AG04449 (cell line): ENCODE results near the gene ECE2.

Source experiments
- CTCF ChIA-PET: fragments of 350-600 bp; formaldehyde crosslinking; extraction: SDS; loops from one replicate; lab custom pipeline; 2021; ENCODE audit warnings: antibody characterized with exemption; lab: Yijun Ruan, JAX
- POLR2A ChIA-PET: fragments of 400-600, 350-600 bp; formaldehyde crosslinking; extraction: SDS; loops from one replicate; lab custom pipeline; 2020; ENCODE audit warnings: antibody characterized with exemption, inconsistent platforms; lab: Yijun Ruan, JAX
- DNase-seq: peaks from one replicate; pipeline ENCODE4 v3.0.0-alpha.2; 2010; ENCODE audit warnings: low read depth, low spot score
- H3K4me3 ChIP-seq: 2 replicates; pipeline ENCODE4 v1.5.1; 2011; ENCODE audit warnings: low read depth, mild to moderate bottlenecking, control low read depth, low read length
- TF ChIP-seq, protein P1 (sequence below): IDR thresholded peaks from one replicate; pipeline ENCODE4 v1.5.1; 2011; ENCODE audit warnings: mild to moderate bottlenecking, moderate library complexity, low read length, control low read depth, inconsistent platforms; ENCODE audit not compliant: insufficient read depth; ENCODE audit errors: missing control alignments

The ECE2 gene

DNA sequence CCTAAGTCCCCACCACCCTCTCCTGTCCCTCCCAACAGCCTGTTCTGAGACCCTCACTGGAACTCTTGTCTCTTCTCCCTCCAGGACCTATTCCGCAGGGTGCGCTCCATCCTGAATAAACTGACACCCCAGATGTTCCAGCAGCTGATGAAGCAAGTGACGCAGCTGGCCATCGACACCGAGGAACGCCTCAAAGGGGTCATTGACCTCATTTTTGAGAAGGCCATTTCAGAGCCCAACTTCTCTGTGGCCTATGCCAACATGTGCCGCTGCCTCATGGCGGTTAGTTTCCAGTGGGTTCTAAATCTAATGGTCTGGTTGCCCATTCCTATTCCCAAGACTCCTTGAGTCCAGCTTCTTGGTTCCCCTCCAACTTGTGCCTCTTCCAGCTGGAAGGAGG lies 47.9 kb downstream of the ECE2 start:
- CTCF ChIA-PET: no interaction called here
- POLR2A ChIA-PET: interaction anchor here (1.1 kb wide), 1 partner anchor 12 kb away, joined by 3 read pairs; no protein-coding TSS in a partner anchor
- TF ChIP-seq, protein P1, sequence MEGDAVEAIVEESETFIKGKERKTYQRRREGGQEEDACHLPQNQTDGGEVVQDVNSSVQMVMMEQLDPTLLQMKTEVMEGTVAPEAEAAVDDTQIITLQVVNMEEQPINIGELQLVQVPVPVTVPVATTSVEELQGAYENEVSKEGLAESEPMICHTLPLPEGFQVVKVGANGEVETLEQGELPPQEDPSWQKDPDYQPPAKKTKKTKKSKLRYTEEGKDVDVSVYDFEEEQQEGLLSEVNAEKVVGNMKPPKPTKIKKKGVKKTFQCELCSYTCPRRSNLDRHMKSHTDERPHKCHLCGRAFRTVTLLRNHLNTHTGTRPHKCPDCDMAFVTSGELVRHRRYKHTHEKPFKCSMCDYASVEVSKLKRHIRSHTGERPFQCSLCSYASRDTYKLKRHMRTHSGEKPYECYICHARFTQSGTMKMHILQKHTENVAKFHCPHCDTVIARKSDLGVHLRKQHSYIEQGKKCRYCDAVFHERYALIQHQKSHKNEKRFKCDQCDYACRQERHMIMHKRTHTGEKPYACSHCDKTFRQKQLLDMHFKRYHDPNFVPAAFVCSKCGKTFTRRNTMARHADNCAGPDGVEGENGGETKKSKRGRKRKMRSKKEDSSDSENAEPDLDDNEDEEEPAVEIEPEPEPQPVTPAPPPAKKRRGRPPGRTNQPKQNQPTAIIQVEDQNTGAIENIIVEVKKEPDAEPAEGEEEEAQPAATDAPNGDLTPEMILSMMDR: no peak
- no peak overlapping the region for H3K4me3 ChIP-seq
- no peak for DNase-seq

DNA sequence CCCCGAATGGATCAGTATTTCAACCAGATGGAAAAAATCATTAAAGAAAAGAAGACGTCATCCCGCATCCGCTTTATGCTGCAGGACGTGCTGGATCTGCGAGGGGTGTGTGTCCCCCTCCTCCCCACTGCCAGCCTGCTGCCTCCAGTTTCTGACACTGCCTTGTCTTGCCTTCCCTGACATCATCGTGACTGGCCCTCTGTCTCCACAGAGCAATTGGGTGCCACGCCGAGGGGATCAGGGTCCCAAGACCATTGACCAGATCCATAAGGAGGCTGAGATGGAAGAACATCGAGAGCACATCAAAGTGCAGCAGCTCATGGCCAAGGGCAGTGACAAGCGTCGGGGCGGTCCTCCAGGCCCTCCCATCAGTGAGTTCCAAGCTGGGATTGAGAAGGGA lies 49.4 kb downstream of the ECE2 start:
- TF ChIP-seq, protein P1: no peak
- POLR2A ChIA-PET: interaction anchor here (0.6 kb wide), 1 partner anchor 22 kb away, joined by 3 read pairs; no protein-coding TSS in a partner anchor
- H3K4me3 ChIP-seq: no peak overlapping the region
- no peak for DNase-seq
- CTCF ChIA-PET: no interaction called here

DNA sequence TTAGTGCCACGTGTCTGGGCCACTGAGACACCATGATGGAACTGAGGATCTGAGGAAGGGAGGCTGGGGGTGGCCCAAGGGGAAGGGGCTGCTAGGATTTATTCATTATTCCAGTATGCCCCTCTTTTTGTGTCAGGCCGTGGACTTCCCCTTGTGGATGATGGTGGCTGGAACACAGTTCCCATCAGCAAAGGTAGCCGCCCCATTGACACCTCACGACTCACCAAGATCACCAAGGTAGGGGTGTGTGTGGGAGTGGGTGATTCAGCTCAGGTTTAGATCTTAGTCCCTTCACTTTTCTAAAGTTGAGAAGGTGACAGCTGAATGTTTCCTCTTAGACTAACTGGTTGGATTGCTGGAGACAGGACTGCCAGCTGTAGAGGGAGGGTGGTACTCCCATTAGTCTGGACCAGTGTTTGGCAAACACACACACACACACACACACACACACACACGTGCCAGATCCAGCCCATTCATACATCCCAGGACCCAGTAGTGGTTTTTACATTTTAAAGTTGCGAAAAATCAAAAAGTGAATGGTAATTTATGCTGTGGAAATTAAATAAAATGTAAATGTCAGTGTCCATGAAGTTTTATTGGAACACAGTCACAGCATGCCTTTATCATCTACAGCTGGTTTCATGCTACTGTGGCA lies 50.0 kb downstream of the ECE2 start:
- TF ChIP-seq, protein P1: no peak
- H3K4me3 ChIP-seq: no peak overlapping the region
- no peak for DNase-seq
- ChIA-PET POLR2A (no interaction called here), CTCF (interaction anchor here (1.5 kb wide), 1 partner anchor 27 kb away, joined by 3 read pairs; no protein-coding TSS in a partner anchor)

DNA sequence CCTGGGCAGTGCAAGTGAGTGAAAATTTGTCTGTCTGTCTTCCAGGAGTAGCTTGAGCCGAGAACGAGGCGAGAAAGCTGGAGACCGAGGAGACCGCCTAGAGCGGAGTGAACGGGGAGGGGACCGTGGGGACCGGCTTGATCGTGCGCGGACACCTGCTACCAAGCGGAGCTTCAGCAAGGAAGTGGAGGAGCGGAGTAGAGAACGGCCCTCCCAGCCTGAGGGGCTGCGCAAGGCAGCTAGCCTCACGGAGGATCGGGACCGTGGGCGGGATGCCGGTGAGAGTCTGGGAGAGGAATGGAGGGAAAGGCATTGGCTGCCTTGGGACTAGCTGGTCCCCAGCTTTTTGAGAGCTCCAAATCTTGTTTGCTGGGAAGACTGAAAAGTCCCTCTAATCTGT lies 51.3 kb downstream of the ECE2 start:
- POLR2A ChIA-PET: interaction anchor here (1.3 kb wide), 1 partner anchor 10 kb away, joined by 4 read pairs; no protein-coding TSS in a partner anchor
- no peak overlapping the region for H3K4me3 ChIP-seq
- no peak for DNase-seq
- TF ChIP-seq, protein P1: no peak
- CTCF ChIA-PET: interaction anchor here (0.9 to 1.5 kb wide), 2 partner anchors 12 to 26 kb away, joined by 3 read pairs; no protein-coding TSS in a partner anchor

DNA sequence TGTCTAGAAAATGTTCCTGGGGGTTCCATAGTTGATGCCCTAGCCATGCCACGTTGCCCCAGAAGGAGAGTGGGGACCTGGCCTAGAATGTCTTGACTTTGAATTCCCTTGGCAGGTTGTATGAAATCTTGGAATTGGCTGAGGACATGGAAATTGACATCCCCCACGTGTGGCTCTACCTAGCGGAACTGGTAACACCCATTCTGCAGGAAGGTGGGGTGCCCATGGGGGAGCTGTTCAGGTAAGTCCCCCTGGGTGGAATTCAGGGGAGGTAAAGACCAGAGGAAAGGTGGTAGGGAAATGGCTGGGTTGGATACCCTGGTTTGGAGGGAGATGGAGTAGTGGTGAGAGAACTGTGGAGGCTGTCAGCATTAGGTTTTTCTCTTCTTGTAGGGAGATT lies 52.7 kb downstream of the ECE2 start:
- CTCF ChIA-PET: interaction anchor here (0.6 to 1.0 kb wide), 2 partner anchors 8 to 185 kb away, joined by 3 read pairs; no protein-coding TSS in a partner anchor
- TF ChIP-seq, protein P1: no peak
- no peak for DNase-seq
- H3K4me3 ChIP-seq: no peak overlapping the region
- POLR2A ChIA-PET: interaction anchor here (1.7 kb wide), 1 partner anchor 8 kb away, joined by 5 read pairs; no protein-coding TSS in a partner anchor

DNA sequence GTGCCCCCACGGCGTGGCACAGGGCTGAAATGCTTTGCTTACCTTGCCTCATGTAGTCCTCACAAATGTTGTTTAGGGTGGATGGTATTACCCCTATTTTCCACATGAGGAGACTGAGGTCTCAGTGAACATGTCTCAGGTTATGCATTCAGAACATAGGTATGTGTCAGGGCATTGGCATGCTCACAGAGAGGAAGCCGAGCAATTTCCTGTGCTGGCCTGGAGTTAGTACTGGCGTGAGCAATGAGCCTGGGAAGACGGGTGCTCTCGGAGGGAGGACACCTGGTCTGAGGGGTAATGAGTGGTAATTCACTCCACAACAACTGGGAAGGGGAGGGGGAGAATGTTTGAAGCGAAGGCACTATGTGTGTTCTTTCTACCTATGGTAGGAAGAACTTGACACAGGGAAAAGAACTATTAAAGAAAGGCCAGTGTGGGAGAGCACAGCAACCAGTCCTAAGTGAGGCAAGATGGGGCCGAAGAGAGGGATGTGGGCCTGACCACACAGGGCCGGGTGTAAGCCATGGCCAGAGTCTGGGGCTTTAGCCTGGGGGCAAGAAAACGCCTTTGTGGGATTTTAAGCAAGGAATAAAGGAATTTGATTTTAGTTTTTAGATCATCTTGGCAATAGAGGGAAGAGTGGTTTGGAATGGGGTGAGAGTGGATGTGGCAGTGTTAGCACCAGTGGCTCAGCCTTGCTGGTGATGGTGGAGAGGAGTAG lies 56.7 kb downstream of the ECE2 start:
- TF ChIP-seq, protein P1: no peak
- peak; percentile 74 for DNase-seq
- POLR2A ChIA-PET: interaction anchor here (0.5 to 0.6 kb wide), 2 partner anchors 18 kb away, joined by 3 to 4 read pairs; no protein-coding TSS in a partner anchor
- CTCF ChIA-PET: no interaction called here
- H3K4me3 ChIP-seq: no peak overlapping the region
